ENCODE results near the gene ARID4B.

- TF ChIP-seq CTCF (IDR thresholded peaks at IDR 0.05 in 4 of 5, conservative IDR thresholded peaks at IDR 0.05 in 1 of 5), result no peak
- TF ChIP-seq POLR2A (IDR thresholded peaks at IDR 0.05), result no peak
Observed at GRCh38 chr1:235297579-235297978, 30.4 kb downstream of the ARID4B start.
